H9 (cell line): ENCODE data around the gene SIPA1L3. TPM values are rescaled to one million over a fixed set of nuclear protein-coding genes. Genes with fewer than 3 reads are reported as not detected.

Source experiments
- DNase-seq: peaks from one replicate; pipeline ENCODE4 v3.0.0-alpha.2; 2017
- H2AFZ ChIP-seq: one replicate; pipeline ENCODE4 v1.6.1; 2013; ENCODE audit warnings: mild to moderate bottlenecking, low read length, control low read depth, moderate library complexity
- H2AK5ac ChIP-seq: 2 replicates; pipeline ENCODE4 v1.6.1; 2013; ENCODE audit warnings: low read length, control low read depth, mixed read lengths; ENCODE audit not compliant: insufficient read length
- H2BK120ac ChIP-seq: one replicate; pipeline ENCODE4 v1.6.1; 2013; ENCODE audit warnings: low read depth, mild to moderate bottlenecking, low read length, control low read depth, inconsistent platforms; ENCODE audit not compliant: poor library complexity, severe bottlenecking
- H2BK12ac ChIP-seq: 2 replicates; pipeline ENCODE4 v1.6.1; 2013; ENCODE audit warnings: low read length, control low read depth, mixed read lengths, low read depth; ENCODE audit not compliant: insufficient read length
- H2BK15ac ChIP-seq: 2 replicates; pipeline ENCODE4 v1.6.1; 2013; ENCODE audit warnings: low read depth, low read length, control low read depth
- H2BK20ac ChIP-seq: one replicate; pipeline ENCODE4 v1.6.1; 2013; ENCODE audit warnings: low read depth, mild to moderate bottlenecking, low read length, control low read depth, inconsistent platforms; ENCODE audit not compliant: poor library complexity, severe bottlenecking
- H2BK5ac ChIP-seq: 2 replicates; pipeline ENCODE4 v1.6.1; 2013; ENCODE audit warnings: low read length, control low read depth, mixed read lengths; ENCODE audit not compliant: insufficient read length
- H3K14ac ChIP-seq: 2 replicates; pipeline ENCODE4 v1.6.1; 2013; ENCODE audit warnings: low read length, control low read depth; ENCODE audit not compliant: insufficient read depth
- H3K18ac ChIP-seq: 2 replicates; pipeline ENCODE4 v1.6.1; 2013; ENCODE audit warnings: low read depth, mild to moderate bottlenecking, mixed read lengths, low read length, control low read depth; ENCODE audit not compliant: insufficient read length
- H3K23ac ChIP-seq: 2 replicates; pipeline ENCODE4 v1.6.1; 2013; ENCODE audit warnings: low read length, control low read depth, mixed read lengths, low read depth; ENCODE audit not compliant: insufficient read length
- H3K23me2 ChIP-seq: 2 replicates; pipeline ENCODE4 v1.6.1; 2013; ENCODE audit warnings: low read depth, mild to moderate bottlenecking, mixed read lengths, low read length, control low read depth; ENCODE audit not compliant: insufficient read length, poor library complexity, severe bottlenecking
- H3K27ac ChIP-seq: 2 replicates; pipeline ENCODE4 v1.5.1; 2013; ENCODE audit warnings: low read length, control low read depth, mixed read lengths, low read depth; ENCODE audit not compliant: insufficient read length
- H3K27me3 ChIP-seq: 2 replicates; pipeline ENCODE4 v1.6.1; 2013; ENCODE audit warnings: low read length, control low read depth, inconsistent platforms; ENCODE audit not compliant: insufficient read depth
- H3K4ac ChIP-seq: 2 replicates; pipeline ENCODE4 v1.6.1; 2013; ENCODE audit warnings: low read depth, mild to moderate bottlenecking, control low read depth, inconsistent platforms, low read length, moderate library complexity
- H3K4me1 ChIP-seq: 2 replicates; pipeline ENCODE4 v1.6.1; 2013; ENCODE audit warnings: low read length, control low read depth, inconsistent platforms; ENCODE audit not compliant: insufficient read depth
- H3K4me2 ChIP-seq: 2 replicates; pipeline ENCODE4 v1.6.1; 2013; ENCODE audit warnings: low read length, control low read depth, mixed read lengths; ENCODE audit not compliant: insufficient read length, insufficient read depth
- H3K56ac ChIP-seq: 2 replicates; pipeline ENCODE4 v1.6.1; 2013; ENCODE audit warnings: low read depth, mild to moderate bottlenecking, mixed read lengths, low read length, control low read depth; ENCODE audit not compliant: insufficient read length
- H3K79me1 ChIP-seq: 2 replicates; pipeline ENCODE4 v1.6.1; 2013; ENCODE audit warnings: low read depth, mild to moderate bottlenecking, moderate library complexity, low read length, control low read depth, inconsistent platforms; ENCODE audit not compliant: insufficient read depth, poor library complexity, severe bottlenecking
- H3K79me2 ChIP-seq: 2 replicates; pipeline ENCODE4 v1.6.1; 2013; ENCODE audit warnings: low read length, control low read depth, inconsistent platforms; ENCODE audit not compliant: insufficient read depth
- H3K9ac ChIP-seq: 2 replicates; pipeline ENCODE4 v1.6.1; 2013; ENCODE audit warnings: low read length, control low read depth, mixed read lengths; ENCODE audit not compliant: insufficient read length; ENCODE audit errors: extremely low read depth
- H3K9me3 ChIP-seq: one replicate; pipeline ENCODE4 v1.6.1; 2013; ENCODE audit warnings: low read depth, low read length, inconsistent platforms; ENCODE audit not compliant: control insufficient read depth
- H3T11ph ChIP-seq: one replicate; pipeline ENCODE4 v1.6.1; 2013; ENCODE audit warnings: mild to moderate bottlenecking, low read length, control low read depth, inconsistent platforms
- H4K20me1 ChIP-seq: one replicate; pipeline ENCODE4 v1.6.1; 2013; ENCODE audit not compliant: control insufficient read depth, insufficient read length, insufficient read depth
- H4K5ac ChIP-seq: 2 replicates; pipeline ENCODE4 v1.6.1; 2013; ENCODE audit warnings: low read depth, mild to moderate bottlenecking, mixed read lengths, low read length, control low read depth; ENCODE audit not compliant: insufficient read length
- H4K8ac ChIP-seq: replicated peaks from 2 replicates; pipeline ENCODE4 v1.6.1; 2013; ENCODE audit warnings: low read length, control low read depth, mixed read lengths, low read depth; ENCODE audit not compliant: insufficient read length
- H4K91ac ChIP-seq: 2 replicates; pipeline ENCODE4 v1.6.1; 2013; ENCODE audit warnings: low read depth, mild to moderate bottlenecking, moderate library complexity, mixed read lengths, low read length, control low read depth; ENCODE audit not compliant: insufficient read length
- H3K27ac Mint-ChIP-seq, 3 experiments: 2 replicates in 2 of 3; 3 replicates in 1 of 3; pipeline ENCODE4 v1.8.0; 2020 to 2021; ENCODE audit warnings: mixed read lengths in 3 of 3, mild to moderate bottlenecking in 1 of 3, moderate library complexity in 1 of 3
- H3K27me3 Mint-ChIP-seq: 2 replicates; pipeline ENCODE4 v1.8.0; 2021; ENCODE audit warnings: low read depth, mild to moderate bottlenecking, moderate library complexity, mixed read lengths
- H3K36me3 Mint-ChIP-seq, 3 experiments: 2 replicates in 2 of 3; 3 replicates in 1 of 3; pipeline ENCODE4 v1.8.0; 2020 to 2021; ENCODE audit warnings: low read depth in 3 of 3, mixed read lengths in 3 of 3; ENCODE audit not compliant: insufficient read depth in 1 of 3
- H3K4me1 Mint-ChIP-seq, 2 experiments: 2 replicates each; pipeline ENCODE4 v1.8.0; 2020; ENCODE audit warnings: mixed read lengths in 2 of 2
- H3K4me3 Mint-ChIP-seq, 2 experiments: 2 replicates in 1 of 2; 3 replicates in 1 of 2; pipeline ENCODE4 v1.8.0; 2020 to 2021; ENCODE audit warnings: mild to moderate bottlenecking in 2 of 2, mixed read lengths in 2 of 2, moderate library complexity in 1 of 2
- H3K9me3 Mint-ChIP-seq, 2 experiments: 2 replicates in 1 of 2; 3 replicates in 1 of 2; pipeline ENCODE4 v1.8.0; 2020; ENCODE audit warnings: mild to moderate bottlenecking in 2 of 2, mixed read lengths in 2 of 2, moderate library complexity in 1 of 2
- CTCF ChIP-seq: fragments of 200-600 bp; sonication (generic); conservative IDR thresholded peaks from 3 replicates; pipeline ENCODE4 v1.8.0; 2021; ENCODE audit warnings: antibody characterized with exemption, mild to moderate bottlenecking
- WGBS: extraction: QIAGEN DNeasy Blood & Tissue Kit; methylation state at CpG from one replicate; pipeline ENCODE4 v1.1.7; 2013; ENCODE audit warnings: missing lambda C conversion rate, low lambda C conversion rate, mixed read lengths; ENCODE audit not compliant: insufficient read length; ENCODE audit errors: extremely low coverage; 5-methylcytosine and 5-hydroxymethylcytosine counted together
- total RNA-seq: library from RNA; stranded (reverse); gene quantifications from 2 replicates; pipeline ENCODE4 v1.2.1, GENCODE V29; 2021

SIPA1L3 gene
- total RNA-seq, 1 experiment from 2014 or later = 40.1 TPM

- no peak for TF ChIP-seq CTCF
- H2AFZ ChIP-seq = no peak overlapping the region
Measured at GRCh38 chr19:38183251-38183897, 276.4 kb downstream of the SIPA1L3 start.

More at GRCh38 chr19:38183251-38183897, 276.4 kb downstream of the SIPA1L3 start:
- H3K4me1 Mint-ChIP-seq = peaks cover 14 to 27% of the 10 kb centered on the region in 2 experiments
- H3K27me3 ChIP-seq = no peaks in the 10 kb centered on the region
- H3K56ac ChIP-seq = no peak overlapping the region
- H3K9ac ChIP-seq = no peak overlapping the region
- H3K27ac Mint-ChIP-seq = peak overlapping the region; percentile 4 to 42 (median 20); a peak in 2 of 7 replicates
- H3K79me2 ChIP-seq = no peaks in the 10 kb centered on the region
- no peak overlapping the region for H2AK5ac ChIP-seq
- H3K9me3 ChIP-seq = no peaks in the 10 kb centered on the region
- H4K91ac ChIP-seq = no peak overlapping the region
- H4K5ac ChIP-seq = no peak overlapping the region
- no peaks in the 10 kb centered on the region for H3K79me1 ChIP-seq
- H3K27me3 Mint-ChIP-seq = peaks cover 2% of the 10 kb centered on the region; the same call in 1 of the 2 replicates
- H2BK5ac ChIP-seq = no peak overlapping the region
- no peak overlapping the region for H3K27ac ChIP-seq
- no peak overlapping the region for H3K4ac ChIP-seq
- DNase-seq = peak; percentile 82
- H3K4me3 Mint-ChIP-seq = peak overlapping the region; percentile 54 to 80
- no CpG with 5 or more reads among the region's 30 CpGs for WGBS
- no peak overlapping the region for H2BK15ac ChIP-seq
- no peak overlapping the region for H2BK120ac ChIP-seq
- no peak overlapping the region for H3T11ph ChIP-seq
- H3K4me1 ChIP-seq = peaks cover 2% of the 10 kb centered on the region; the same call in 1 of the 2 replicates
- peaks cover 5% of the 10 kb centered on the region for H4K20me1 ChIP-seq
- H3K36me3 Mint-ChIP-seq = peaks cover 9 to 18% (median 16%) of the 10 kb centered on the region in 3 experiments; a peak in 6 of 7 replicates
- H2BK20ac ChIP-seq = no peak overlapping the region
- H3K18ac ChIP-seq = no peak overlapping the region
- peaks cover 5% of the 10 kb centered on the region for H3K23me2 ChIP-seq
- H3K23ac ChIP-seq = no peak overlapping the region
- no peak overlapping the region for H2BK12ac ChIP-seq
- no peak overlapping the region for H4K8ac ChIP-seq
- peak overlapping the region; percentile 70 for H3K4me2 ChIP-seq
- no peak overlapping the region for H3K14ac ChIP-seq
- peaks cover 4% of the 10 kb centered on the region in 2 experiments for H3K9me3 Mint-ChIP-seq
